K562 (cell line): ENCODE results near the gene MPZL3. TPM values are rescaled to one million over a fixed set of nuclear protein-coding genes. Genes with fewer than 3 reads are reported as not detected.
A peak's percentile ranks its signal among the peaks of the same experiment; 100 is the strongest.

ENCODE experiments used
- ATAC-seq: fragments of 200-7000 bp; cut with Tn5 transposase; 3 replicates; pipeline ENCODE4 v1.9.1; 2020; ENCODE audit warnings: moderate library complexity
- BruUV-seq: library from RNA; stranded (reverse); fragments of 400-500 nt; replicated peaks from 2 replicates; lab custom pipeline; 2021; lab: Mats Ljungman, UMichigan
- CTCF ChIA-PET: fragments of 300-600 bp; formaldehyde crosslinking; extraction: SDS; loops from one replicate; lab custom pipeline; 2021; ENCODE audit warnings: low intra/inter-chr PET ratio; lab: Yijun Ruan, JAX
- POLR2A ChIA-PET: fragments of 300-600, 350-650 bp; sonication (Branson Sonifier 250); formaldehyde crosslinking; extraction: SDS; loops from one replicate; lab custom pipeline; 2021; ENCODE audit warnings: antibody characterized with exemption, inconsistent platforms; lab: Yijun Ruan, JAX
- DNase-seq, 4 experiments: peaks; one replicate each; pipeline versions ENCODE4 v3.0.0 to v3.0.0-alpha.2; 2011 to 2018; ENCODE audit warnings: low spot score in 3 of 4, mixed read lengths in 3 of 4; ENCODE audit errors: extremely low read depth in 1 of 4
- FAIRE-seq: peaks from 2 replicates; lab custom pipeline; 2011; peaks lifted over from hg19 to GRCh38; lab: Jason Lieb, UNC
- H2AFZ ChIP-seq: 2 replicates; pipeline ENCODE4 v1.6.0; 2011; ENCODE audit warnings: low read depth, low read length, control low read depth, inconsistent platforms
- H3K27ac ChIP-seq: fragments of 200-600 bp; 3 replicates; pipeline ENCODE4 v1.8.0; 2011; ENCODE audit warnings: low read depth, mild to moderate bottlenecking, control low read depth, inconsistent platforms, low read length, moderate library complexity, mixed read lengths; ENCODE audit errors: extremely low read depth
- H3K27me3 ChIP-seq, 2 experiments: fragments of 300-600 bp in 1 of 2; 2 replicates in 1 of 2; 3 replicates in 1 of 2; pipeline versions ENCODE4 v1.6.0 to v1.8.0; 2011; ENCODE audit warnings: inconsistent platforms in 2 of 2, low read length in 2 of 2, mild to moderate bottlenecking in 1 of 2, mixed read lengths in 1 of 2, moderate library complexity in 1 of 2; ENCODE audit not compliant: control insufficient read depth in 2 of 2, insufficient read depth in 2 of 2
- H3K36me3 ChIP-seq: fragments of 300-600 bp; 3 replicates; pipeline ENCODE4 v1.8.0; 2011; ENCODE audit warnings: mild to moderate bottlenecking, low read length, inconsistent platforms; ENCODE audit not compliant: control insufficient read depth, insufficient read depth
- H3K4me1 ChIP-seq, 2 experiments: fragments of 200-600 bp in 1 of 2; replicated peaks in 1 of 2; 2 replicates in 1 of 2; 3 replicates in 1 of 2; pipeline versions ENCODE4 v1.5.1 to v1.8.0; 2011; ENCODE audit warnings: inconsistent platforms in 2 of 2, low read length in 2 of 2, mild to moderate bottlenecking in 1 of 2, mixed read lengths in 1 of 2, moderate library complexity in 1 of 2; ENCODE audit not compliant: control insufficient read depth in 2 of 2, insufficient read depth in 2 of 2
- H3K4me2 ChIP-seq: 2 replicates; pipeline ENCODE4 v1.6.1; 2011; ENCODE audit warnings: low read length, control low read depth, inconsistent platforms, mixed read lengths; ENCODE audit not compliant: insufficient read depth
- H3K4me3 ChIP-seq: fragments of 200-600 bp; sonication (generic), shearing (Covaris generic); 2 replicates; pipeline ENCODE4 v1.5.1; 2016; ENCODE audit warnings: control low read depth, inconsistent platforms
- H3K79me2 ChIP-seq: fragments of 200-600 bp; 3 replicates; pipeline ENCODE4 v1.8.0; 2011; ENCODE audit warnings: low read length, inconsistent platforms; ENCODE audit not compliant: control insufficient read depth, insufficient read depth
- H3K9ac ChIP-seq, 2 experiments: 2 replicates each; pipeline versions ENCODE4 v1.6.0 to v1.6.1; 2011; ENCODE audit warnings: low read depth in 2 of 2, low read length in 2 of 2, control low read depth in 1 of 2, inconsistent platforms in 1 of 2, mild to moderate bottlenecking in 1 of 2, mixed read lengths in 1 of 2; ENCODE audit not compliant: insufficient read depth in 1 of 2
- H3K9me1 ChIP-seq: one replicate; pipeline ENCODE4 v1.6.0; 2011; ENCODE audit warnings: inconsistent platforms, mild to moderate bottlenecking, low read length, moderate library complexity; ENCODE audit not compliant: control insufficient read depth, insufficient read depth
- H3K9me3 ChIP-seq: replicated peaks from 2 replicates; pipeline ENCODE4 v1.5.1; 2011; ENCODE audit warnings: low read depth, low read length, inconsistent platforms; ENCODE audit not compliant: control insufficient read depth, insufficient read depth
- H4K20me1 ChIP-seq: replicated peaks from 2 replicates; pipeline ENCODE4 v1.6.1; 2011; ENCODE audit warnings: low read length, inconsistent platforms, mixed read lengths; ENCODE audit not compliant: control insufficient read depth, insufficient read depth
- EHMT2 ChIP-seq: fragments of 450-650 bp; IDR thresholded peaks from 2 replicates; pipeline ENCODE4 v1.6.1; 2018; ENCODE audit warnings: antibody characterized with exemption
- L3MBTL2 ChIP-seq: fragments of 450-650 bp; IDR thresholded peaks from 2 replicates; pipeline ENCODE4 v1.6.1; 2016; ENCODE audit warnings: mild to moderate bottlenecking, moderate library complexity
- PBX2 ChIP-seq, 2 experiments: IDR thresholded peaks in 1 of 2; conservative IDR thresholded peaks in 1 of 2; 2 replicates each; pipeline ENCODE4 v1.6.1; 2016; ENCODE audit warnings: low read depth in 2 of 2, mild to moderate bottlenecking in 1 of 2, missing compliant biosample characterization in 1 of 2, missing genetic modification characterization in 1 of 2, moderate library complexity in 1 of 2
- REST ChIP-seq, 2 experiments: fragments of 450-650 bp; formaldehyde crosslinking in 1 of 2; IDR thresholded peaks; 2 replicates each; pipeline versions ENCODE4 v1.4.0 to v1.6.1; 2014 to 2020; ENCODE audit warnings: mild to moderate bottlenecking in 2 of 2, borderline replicate concordance in 1 of 2, low read depth in 1 of 2
- UBTF ChIP-seq, 2 experiments: IDR thresholded peaks; 2 replicates each; pipeline ENCODE4 v1.6.1; 2012; ENCODE audit warnings: improper control_type of control experiment in 2 of 2, low read depth in 2 of 2, low read length in 2 of 2, borderline replicate concordance in 1 of 2
- ZNF232 ChIP-seq: sonication (generic); formaldehyde crosslinking; IDR thresholded peaks from 2 replicates; pipeline ENCODE4 v1.8.0; 2022; ENCODE audit warnings: mild to moderate bottlenecking, missing genetic modification reagents
- WGBS: fragments of 100-300 bp; shearing (Covaris generic); methylation state at CpG from one replicate; pipeline ENCODE4 v1.1.6; 2016; ENCODE audit warnings: low coverage, mixed read lengths; ENCODE audit not compliant: insufficient coverage; ENCODE audit errors: missing lambda C conversion rate; 5-methylcytosine and 5-hydroxymethylcytosine counted together
- in situ Hi-C: fragments of 300-500 bp; cut with MboI; formaldehyde crosslinking; loops from 4 replicates; pipeline ENCODE4 v1.15.0; 2018; ENCODE audit warnings: inconsistent platforms, mixed read lengths
- intact Hi-C: fragments of 100-400 bp; cut with micrococcal nuclease; formaldehyde crosslinking; loops from 2 replicates; pipeline ENCODE4 v1.14.2; 2022
- polyA plus RNA-seq, 8 experiments: library from polyadenylated mRNA; depleted of rRNA in 4 of 8; stranded (reverse) in 5 of 8; unstranded in 3 of 8; fragments of >200 nt; fragmentation: Nextera tagmentation in 2 of 8; fragmentation: Illumina TruSeq in 1 of 8; extraction: Ambion mirVana in 2 of 8; extraction: Trizol in 1 of 8; gene quantifications; 2 replicates each; pipeline versions ENCODE4 v1.2.1 to v1.2.3, GENCODE V29; 2011 to 2014; ENCODE audit warnings: inconsistent platforms in 1 of 8, missing spikeins in 1 of 8
- total RNA-seq, 7 experiments: library from RNA; depleted of rRNA in 6 of 7; stranded (reverse); fragments of >200 nt in 6 of 7; fragmentation: Illumina TruSeq in 2 of 7; extraction: Trizol in 2 of 7; gene quantifications; 2 replicates each; pipeline versions ENCODE4 v1.2.1 to v1.2.3, GENCODE V29; 2011 to 2021; ENCODE audit warnings: low replicate concordance in 1 of 7

MPZL3 gene
- total and polyA plus RNA-seq, 9 of the 15 experiments (the other 6 are each of a cell fraction or from before 2014, with no cell fraction given), result 0.97 to 2.9 (median 1.6) TPM

- in situ Hi-C loops (no loop called here), intact Hi-C loops (no loop called here)
- Histone ChIP-seq H3K79me2 (no peaks in the 10 kb centered on the region), H4K20me1 (no peaks in the 10 kb centered on the region), H3K27me3 (peaks cover 7 to 13% of the 10 kb centered on the region in 2 experiments; a peak in 3 of 5 replicates), H3K27ac (no peak overlapping the region), H2AFZ (no peak overlapping the region), H3K4me3 (no peak overlapping the region), H3K9me3 (no peaks in the 10 kb centered on the region), H3K36me3 (no peaks in the 10 kb centered on the region), H3K4me1 (no peaks in the 10 kb centered on the region), H3K9me1 (no peaks in the 10 kb centered on the region), H3K9ac (no peak overlapping the region), H3K4me2 (no peak overlapping the region)
- POLR2A ChIA-PET, result interaction anchor here (0.5 kb wide), 1 partner anchor 44 kb away, joined by 3 read pairs; no protein-coding TSS in a partner anchor
- WGBS, result 3% methylated on average over 2 of the region's 2 CpGs
- no peak for ATAC-seq
- TF ChIP-seq L3MBTL2 (no peak), ZNF232 (CRISPR knock-in tag) (no peak), EHMT2 (no peak), PBX2 (CRISPR knock-in tag; IDR thresholded peaks at IDR 0.05; ENCODE audit: low read depth) (no peak), PBX2 (tag; conservative IDR thresholded peaks at IDR 0.05; ENCODE audit: low read depth) (no peak), REST (IDR thresholded peaks at IDR 0.05; ENCODE audit: borderline replicate concordance) (peak; percentile 72), REST (CRISPR knock-in tag; IDR thresholded peaks at IDR 0.05; ENCODE audit: low read depth) (no peak), UBTF (IDR thresholded peaks at IDR 0.05; ENCODE audit: borderline replicate concordance in 1 of 2, low read depth in 2 of 2, low read length in 2 of 2) (no peak)
- CTCF ChIA-PET, result no interaction called here
- no peak for FAIRE-seq
- no peak for DNase-seq
- no TSS peak for BruUV-seq
These were observed 19.8 kb upstream of the MPZL3 start for GRCh38 chr11:118272001-118272400.
